Right lobe of liver (tissue), 6 donors: ENCODE measurements around the gene MOCS1. TPM values are rescaled to one million over a fixed set of nuclear protein-coding genes. Genes with fewer than 3 reads are reported as not detected.

Source experiments
- ATAC-seq, 4 donors: fragments of 200-7000 bp; cut with Tn5 transposase; one replicate each; pipeline ENCODE4 v1.9.1; 2020; ENCODE audit warnings: mild to moderate bottlenecking in 4 of 4, moderate library complexity in 4 of 4
- DNase-seq, 3 donors: peaks; one replicate each; pipeline ENCODE4 v3.0.0-alpha.2; 2020
- H3K27ac ChIP-seq, 3 donors: fragments of 200-600 bp; one replicate each; pipeline ENCODE4 v1.8.0; 2022
- H3K27me3 ChIP-seq, 2 donors: fragments of 200-600 bp; one replicate each; pipeline ENCODE4 v1.8.0; 2022
- H3K36me3 ChIP-seq, 4 donors: fragments of 200-600 bp; sonication (generic) in 1 of 4; one replicate each; pipeline versions ENCODE4 v1.5.1 to v1.8.0; 2017 to 2022; ENCODE audit warnings: control low read depth in 1 of 4
- H3K4me1 ChIP-seq, 4 donors: fragments of 200-600 bp; sonication (generic) in 1 of 4; one replicate each; pipeline versions ENCODE4 v1.5.1 to v1.8.0; 2017 to 2022; ENCODE audit warnings: control low read depth in 1 of 4
- H3K4me3 ChIP-seq, 3 donors: fragments of 200-600 bp; one replicate each; pipeline ENCODE4 v1.8.0; 2022
- H3K9me3 ChIP-seq, 4 donors: fragments of 200-600 bp; sonication (generic) in 1 of 4; one replicate each; pipeline versions ENCODE4 v1.5.1 to v1.8.0; 2017 to 2022; ENCODE audit warnings: control low read depth in 1 of 4
- POLR2A ChIP-seq: fragments of 450-650 bp; IDR thresholded peaks from one replicate; pipeline ENCODE4 v1.6.1; 2017; ENCODE audit warnings: antibody characterized with exemption, mild to moderate bottlenecking
- WGBS: methylation state at CpG from one replicate; pipeline ENCODE4 v1.1.6; 2018; ENCODE audit warnings: low coverage, low lambda C conversion rate; ENCODE audit not compliant: insufficient coverage; ENCODE audit errors: missing lambda C conversion rate; 5-methylcytosine and 5-hydroxymethylcytosine counted together
- intact Hi-C, 2 donors: fragments of 100-400 bp; cut with DNase I; formaldehyde crosslinking; loops; one replicate each; pipeline versions ENCODE4 v1.11.2 to v1.14.1; 2022
- total RNA-seq, 6 experiments: library from RNA; depleted of rRNA in 2 of 6; stranded (reverse); fragments of >200 nt in 2 of 6; fragmentation: NEBNext Ultra II Directional in 3 of 6; extraction: Animal tissue kit (Norgen Biotek cat#: 25700) in 3 of 6; gene quantifications; one replicate each; pipeline versions ENCODE4 v1.1.0 to v1.2.4, GENCODE V29; 2016 to 2023
- TF ChIP-seq, protein P1 (sequence below), 4 donors: fragments of 200-600 bp in 3 of 4; fragments of 450-650 bp in 1 of 4; IDR thresholded peaks; one replicate each; pipeline versions ENCODE4 v1.5.1 to v1.8.0; 2016 to 2022; ENCODE audit warnings: antibody characterized with exemption in 4 of 4, mild to moderate bottlenecking in 2 of 4
- donor health status: DM: no; HTN: yes; CAD: no.
- donor health status: DM: no; HTN: no; CAD: no.
- donor health status: DM: no; HTN: no; CAD: no.
- donor health status: DM: no; HTN: yes; CAD: no.
- donor health status: DM: no; HTN: yes; CAD: no.

The MOCS1 gene
- total RNA-seq, 6 experiments from 2014 or later, result 18.0 to 35.3 (median 27.8) TPM

DNA sequence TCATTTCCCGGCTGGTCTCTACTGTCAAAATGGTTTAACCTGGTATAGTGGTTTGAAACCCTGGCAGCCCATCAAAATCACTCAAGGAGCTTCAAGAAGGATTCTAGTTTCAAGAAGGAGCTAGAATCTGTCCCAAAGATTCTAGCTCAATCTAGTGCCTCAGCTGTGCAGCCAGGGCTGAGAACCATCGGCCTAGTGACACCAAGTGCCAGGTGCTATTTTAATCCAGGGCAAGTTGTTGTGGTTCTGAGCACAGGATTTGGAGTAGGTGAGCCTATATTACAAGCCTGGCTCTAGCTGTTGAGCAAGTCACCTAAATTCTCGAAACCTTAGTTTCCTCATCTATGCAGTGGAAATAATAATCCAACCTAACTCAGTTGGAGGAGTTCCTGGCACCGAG, 3.7 kb downstream of the MOCS1 start:
- ATAC-seq, result no peak
- WGBS, result 39% methylated on average over 3 of the region's 4 CpGs
- H3K27me3 ChIP-seq, result no peaks in the 10 kb centered on the region
- H3K4me3 ChIP-seq, result peak overlapping the region in 1 of 3 donors; percentile 4
- H3K9me3 ChIP-seq, result no peaks in the 10 kb centered on the region
- intact Hi-C loops, result no loop called here
- TF ChIP-seq POLR2A, result no peak
- H3K27ac ChIP-seq, result peak overlapping the region in 1 of 3 donors; percentile 50
- no peak for DNase-seq
- H3K4me1 ChIP-seq, result peaks cover 0 to 49% (median 9%) of the 10 kb centered on the region in 4 donors
- peaks cover 0 to 7% (median under 1%) of the 10 kb centered on the region in 4 donors for H3K36me3 ChIP-seq

DNA sequence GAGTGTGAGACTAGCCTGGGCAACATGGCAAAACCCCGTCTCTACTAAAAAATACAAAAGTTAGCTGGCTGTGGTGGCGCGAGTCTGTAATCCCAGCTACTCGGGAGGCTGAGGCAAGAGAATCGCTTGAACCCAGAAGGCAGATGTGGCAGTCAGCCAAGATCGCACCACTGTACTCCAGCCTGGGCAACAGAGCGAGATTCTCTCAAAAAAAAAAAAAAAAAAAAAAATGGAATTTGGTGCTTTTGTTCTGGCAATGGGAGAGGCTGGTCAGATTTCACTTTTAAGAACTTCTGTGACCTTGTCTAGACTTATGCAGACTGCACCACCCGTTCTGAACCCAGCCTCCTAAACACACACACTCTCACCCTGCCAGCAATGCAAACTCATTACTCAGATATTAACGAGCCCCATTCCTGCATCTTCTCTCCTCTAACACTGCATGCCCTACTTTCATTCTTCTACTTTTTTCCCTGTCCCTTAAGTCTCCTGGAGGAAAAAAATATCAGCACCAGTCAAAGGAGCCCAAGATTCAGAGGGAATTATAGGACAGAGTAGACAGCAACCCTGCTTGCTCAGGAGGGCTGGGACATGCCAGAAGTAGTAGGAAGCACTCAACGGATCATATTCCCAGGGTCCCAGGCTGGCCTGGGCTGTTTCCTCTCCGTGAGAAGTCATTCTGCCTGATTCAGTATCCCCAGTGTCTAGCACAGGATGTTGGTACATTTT, 4.4 kb downstream of the MOCS1 start:
- 48% methylated on average over 4 of the region's 11 CpGs for WGBS
- TF ChIP-seq POLR2A, result no peak
- TF ChIP-seq, protein P1, sequence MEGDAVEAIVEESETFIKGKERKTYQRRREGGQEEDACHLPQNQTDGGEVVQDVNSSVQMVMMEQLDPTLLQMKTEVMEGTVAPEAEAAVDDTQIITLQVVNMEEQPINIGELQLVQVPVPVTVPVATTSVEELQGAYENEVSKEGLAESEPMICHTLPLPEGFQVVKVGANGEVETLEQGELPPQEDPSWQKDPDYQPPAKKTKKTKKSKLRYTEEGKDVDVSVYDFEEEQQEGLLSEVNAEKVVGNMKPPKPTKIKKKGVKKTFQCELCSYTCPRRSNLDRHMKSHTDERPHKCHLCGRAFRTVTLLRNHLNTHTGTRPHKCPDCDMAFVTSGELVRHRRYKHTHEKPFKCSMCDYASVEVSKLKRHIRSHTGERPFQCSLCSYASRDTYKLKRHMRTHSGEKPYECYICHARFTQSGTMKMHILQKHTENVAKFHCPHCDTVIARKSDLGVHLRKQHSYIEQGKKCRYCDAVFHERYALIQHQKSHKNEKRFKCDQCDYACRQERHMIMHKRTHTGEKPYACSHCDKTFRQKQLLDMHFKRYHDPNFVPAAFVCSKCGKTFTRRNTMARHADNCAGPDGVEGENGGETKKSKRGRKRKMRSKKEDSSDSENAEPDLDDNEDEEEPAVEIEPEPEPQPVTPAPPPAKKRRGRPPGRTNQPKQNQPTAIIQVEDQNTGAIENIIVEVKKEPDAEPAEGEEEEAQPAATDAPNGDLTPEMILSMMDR (IDR thresholded peaks at IDR 0.05), result no peak

GRCh38 chr6:39929039-39929732, 5.1 kb downstream of the MOCS1 start:
- H3K27ac ChIP-seq, result no peak overlapping the region
- TF ChIP-seq, protein P1 (IDR thresholded peaks at IDR 0.05), result no peak
- no peak for TF ChIP-seq POLR2A
- no peak overlapping the region for H3K4me3 ChIP-seq
- DNase-seq (no peak), ATAC-seq (no peak)
- H3K36me3 ChIP-seq, result peaks cover 0 to 14% (median 6%) of the 10 kb centered on the region in 4 donors
- intact Hi-C loops, result no loop called here
- peaks cover 0 to 59% (median 10%) of the 10 kb centered on the region in 4 donors for H3K4me1 ChIP-seq
- no peaks in the 10 kb centered on the region for H3K9me3 ChIP-seq
- H3K27me3 ChIP-seq, result no peaks in the 10 kb centered on the region
- 54% methylated on average over 9 of the region's 9 CpGs for WGBS

More for the DNA sequence above, 4.4 kb downstream of the MOCS1 start:
- ATAC-seq (peak in 2 of 4 donors; percentile 4 to 44), DNase-seq (no peak)
- intact Hi-C loops, result no loop called here
- peak overlapping the region in 1 of 3 donors; percentile 4 for H3K4me3 ChIP-seq
- no peaks in the 10 kb centered on the region for H3K27me3 ChIP-seq
- H3K36me3 ChIP-seq, result peaks cover 0 to 13% (median 4%) of the 10 kb centered on the region in 4 donors
- no peaks in the 10 kb centered on the region for H3K9me3 ChIP-seq
- peaks cover 0 to 55% (median 11%) of the 10 kb centered on the region in 4 donors for H3K4me1 ChIP-seq
- peak overlapping the region in 1 of 3 donors; percentile 50 for H3K27ac ChIP-seq

GRCh38 chr6:39927159-39927558, 7.1 kb downstream of the MOCS1 start:
- peaks cover 0 to 69% (median 21%) of the 10 kb centered on the region in 4 donors for H3K4me1 ChIP-seq
- peak overlapping the region in 1 of 3 donors; percentile 24 for H3K27ac ChIP-seq
- no peaks in the 10 kb centered on the region for H3K27me3 ChIP-seq
- H3K4me3 ChIP-seq, result no peak overlapping the region
- no peaks in the 10 kb centered on the region for H3K9me3 ChIP-seq
- no peak for DNase-seq
- H3K36me3 ChIP-seq, result peaks cover 0 to 14% (median 6%) of the 10 kb centered on the region in 4 donors
- intact Hi-C loops, result no loop called here
- WGBS, result 80% methylated on average over 1 of the region's 11 CpGs
- no peak for ATAC-seq
- no peak for TF ChIP-seq POLR2A
- TF ChIP-seq, protein P1 (IDR thresholded peaks at IDR 0.05), result no peak

- no peaks in the 10 kb centered on the region for H3K9me3 ChIP-seq
- peaks cover 0 to 14% (median 6%) of the 10 kb centered on the region in 4 donors for H3K36me3 ChIP-seq
- H3K4me1 ChIP-seq, result peaks cover 0 to 71% (median 23%) of the 10 kb centered on the region in 4 donors
- H3K27ac ChIP-seq, result peak overlapping the region in 1 of 3 donors; percentile 24
- WGBS, result 47% methylated on average over 2 of the region's 3 CpGs
- TF ChIP-seq POLR2A, result no peak
- TF ChIP-seq, protein P1 (IDR thresholded peaks at IDR 0.05), result no peak
- H3K4me3 ChIP-seq, result no peak overlapping the region
- no peaks in the 10 kb centered on the region for H3K27me3 ChIP-seq
- DNase-seq (peak in 1 of 3 donors; percentile 60), ATAC-seq (no peak)
- intact Hi-C loops, result no loop called here
Measured at GRCh38 chr6:39926668-39927067, 7.6 kb downstream of the MOCS1 start.
